Measurements from ENCODE around the gene SHTN1.
A peak's percentile ranks its signal among the peaks of the same experiment; 100 is the strongest.

Gene SHTN1

GRCh38 chr10:117005026-117005526 is at the start of gene SHTN1:
SHTN1 (minus strand) TSS chr10:117005187; CDS start chr10:117005079, 108 bp downstream.
- peak in 53 of 56 donors; percentile 36 to 90 (median 74) for DNase-seq

- DNase-seq: no peak
Measured at GRCh38 chr10:117053482-117053881, 48.5 kb upstream of the SHTN1 start.

- no peak for DNase-seq
Measured at GRCh38 chr10:117047947-117048346, 43.0 kb upstream of the SHTN1 start.

GRCh38 chr10:117016266-117016665 is 11.3 kb upstream of the SHTN1 start:
- no peak for DNase-seq

GRCh38 chr10:117014835-117015234 is 9.8 kb upstream of the SHTN1 start:
- DNase-seq: no peak

GRCh38 chr10:117007080-117007479 is 2.1 kb upstream of the SHTN1 start:
- no peak for DNase-seq

- peak in 27 of 56 donors; percentile 43 to 86 (median 63) for DNase-seq
Measured at GRCh38 chr10:117005527-117006055, 604 bp upstream of the SHTN1 start.

- DNase-seq: peak in 44 of 56 donors; percentile 50 to 90 (median 69)
Measured at GRCh38 chr10:117004227-117005025, 561 bp downstream of the SHTN1 start.

GRCh38 chr10:117003336-117003735 is 1.7 kb downstream of the SHTN1 start:
- DNase-seq: no peak

- no peak for DNase-seq
Measured at GRCh38 chr10:117002206-117002605, 2.8 kb downstream of the SHTN1 start.

GRCh38 chr10:117001144-117001543 is 3.8 kb downstream of the SHTN1 start:
- no peak for DNase-seq

- peak in 19 of 56 donors; percentile 12 to 55 (median 31) for DNase-seq
Measured at GRCh38 chr10:117000580-117000979, 4.4 kb downstream of the SHTN1 start.

- DNase-seq: no peak
Measured at GRCh38 chr10:116998172-116998571, 6.8 kb downstream of the SHTN1 start.

- DNase-seq: no peak
Measured at GRCh38 chr10:116997015-116997414, 8.0 kb downstream of the SHTN1 start.

GRCh38 chr10:116995648-116996047 is 9.3 kb downstream of the SHTN1 start:
- DNase-seq: no peak

- no peak for DNase-seq
Measured at GRCh38 chr10:116994113-116994890, 10.7 kb downstream of the SHTN1 start.

GRCh38 chr10:116993610-116994009 is 11.4 kb downstream of the SHTN1 start:
- no peak for DNase-seq

GRCh38 chr10:116992183-116992582 is 12.8 kb downstream of the SHTN1 start:
- no peak for DNase-seq

GRCh38 chr10:116990276-116990800 is 14.6 kb downstream of the SHTN1 start:
- DNase-seq: no peak

- DNase-seq: no peak
Measured at GRCh38 chr10:116989439-116989838, 15.5 kb downstream of the SHTN1 start.

- DNase-seq: no peak
Measured at GRCh38 chr10:116988311-116988710, 16.7 kb downstream of the SHTN1 start.

GRCh38 chr10:116985611-116986010 is 19.4 kb downstream of the SHTN1 start:
- no peak for DNase-seq

All from nucleus accumbens (tissue), 56 donors.